Left renal cortex interstitium (tissue), 4 donors: ENCODE data around the gene SLC2A6. TPM values are rescaled to one million over a fixed set of nuclear protein-coding genes. Genes with fewer than 3 reads are reported as not detected.
A peak's percentile ranks its signal among the peaks of the same experiment; 100 is the strongest.
"Not testable (repeated sequence)": the region's sequence is repeated elsewhere in the genome, so short reads cannot be mapped to it uniquely, and the experiment has no call there.

Experiments
- DNase-seq, 4 donors: peaks; one replicate each; pipeline ENCODE4 v3.0.0-alpha.2; 2013; ENCODE audit warnings: low read depth in 4 of 4, low spot score in 2 of 4, missing footprints in 1 of 4
- polyA plus RNA-seq, 4 donors: library from polyadenylated mRNA; unstranded; fragments of 120-200 nt; gene quantifications; one replicate each; pipeline ENCODE4 v1.2.1, GENCODE V29; 2013; ENCODE audit not compliant: insufficient read length in 4 of 4

Gene SLC2A6
- polyA plus RNA-seq, 4 donors = 0.93 to 1.7 (median 1.7) TPM

DNA sequence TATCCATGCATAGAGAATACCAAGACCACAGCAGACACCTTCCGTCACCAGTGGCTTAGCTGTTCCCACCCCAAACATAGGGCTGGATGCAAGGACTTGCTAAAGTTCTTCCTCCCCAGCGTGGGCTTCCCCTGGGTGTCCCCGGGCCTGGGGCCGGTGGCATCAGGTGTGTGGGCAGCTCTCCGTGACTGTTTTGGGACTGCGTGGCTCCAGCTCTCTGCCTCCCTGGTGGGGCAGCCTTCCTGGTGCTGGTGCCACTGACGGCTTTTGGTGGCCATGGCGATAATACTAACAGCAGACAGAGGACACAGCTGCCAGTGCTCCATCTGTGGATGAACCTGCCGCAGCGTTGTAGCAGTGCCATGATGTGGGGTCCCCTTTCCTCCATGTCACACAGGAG, 14.3 kb downstream of the SLC2A6 start:
- DNase-seq = no peak

DNA sequence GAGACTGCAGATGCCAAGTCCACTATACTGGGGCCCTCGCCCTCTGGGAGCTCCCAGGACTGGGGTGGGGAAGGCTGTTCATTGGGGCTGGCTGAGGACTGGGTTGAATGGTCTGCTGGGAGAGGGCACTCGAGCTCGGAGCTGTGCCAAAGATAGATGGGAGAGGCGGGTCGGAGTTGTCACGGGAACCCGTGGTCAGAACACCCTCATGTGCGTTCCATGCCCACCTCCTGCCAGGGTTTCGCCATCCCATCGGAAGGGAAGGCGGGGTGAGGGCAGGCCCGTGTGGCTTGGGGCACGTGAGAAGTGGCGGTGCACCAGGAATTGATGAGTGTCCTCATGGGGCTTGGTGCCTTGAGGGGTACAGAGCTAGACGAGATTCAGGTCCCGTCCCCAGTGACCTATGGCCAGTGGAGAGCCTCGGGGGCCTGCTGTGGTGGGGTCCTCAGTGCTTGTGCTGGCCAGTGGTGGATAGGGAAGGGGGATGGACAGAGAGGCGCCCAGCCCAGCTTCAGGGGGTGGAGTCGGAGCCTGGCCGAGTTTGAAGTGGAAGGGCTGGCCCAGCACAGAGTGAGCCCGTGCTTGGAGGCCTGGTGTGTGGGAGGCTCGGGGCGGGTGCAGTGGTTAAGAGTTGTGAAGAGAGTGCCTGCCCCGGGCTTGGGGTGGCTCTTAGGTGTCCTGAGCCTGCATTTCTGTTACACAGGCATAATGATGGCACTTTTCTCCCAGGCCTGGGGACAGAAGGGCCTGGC, 14.9 kb downstream of the SLC2A6 start:
- no peak for DNase-seq

DNA sequence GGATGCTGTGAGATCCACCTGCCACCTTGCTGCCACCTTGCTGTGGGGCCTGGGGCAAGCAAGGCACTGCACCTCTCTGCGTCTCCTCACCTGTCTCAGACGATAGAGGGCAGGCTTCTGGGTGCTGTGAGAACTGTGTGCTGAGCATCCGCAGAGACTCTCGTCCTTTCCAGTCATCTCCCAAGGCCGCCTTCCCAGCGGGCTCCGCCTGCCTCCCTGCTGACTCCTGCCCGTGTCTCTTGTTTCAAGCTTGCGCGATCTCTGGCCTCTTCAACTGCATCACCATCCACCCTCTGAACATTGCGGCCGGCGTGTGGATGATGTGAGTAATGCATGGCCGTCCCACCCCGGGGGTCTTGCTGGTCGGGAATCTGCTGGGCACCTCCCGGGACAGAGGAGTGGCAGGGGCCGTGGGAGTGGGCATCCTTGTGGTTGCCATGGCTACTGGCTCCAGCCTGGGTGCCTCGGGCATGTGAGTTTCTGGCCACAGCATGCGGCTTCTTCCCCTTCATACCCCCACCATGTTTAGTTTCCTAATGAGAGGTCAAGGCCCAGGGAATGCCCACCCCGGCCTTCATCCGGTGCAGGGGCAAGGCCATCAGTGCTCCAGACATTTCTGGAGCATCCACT, 15.6 kb downstream of the SLC2A6 start:
- DNase-seq = no peak

DNA sequence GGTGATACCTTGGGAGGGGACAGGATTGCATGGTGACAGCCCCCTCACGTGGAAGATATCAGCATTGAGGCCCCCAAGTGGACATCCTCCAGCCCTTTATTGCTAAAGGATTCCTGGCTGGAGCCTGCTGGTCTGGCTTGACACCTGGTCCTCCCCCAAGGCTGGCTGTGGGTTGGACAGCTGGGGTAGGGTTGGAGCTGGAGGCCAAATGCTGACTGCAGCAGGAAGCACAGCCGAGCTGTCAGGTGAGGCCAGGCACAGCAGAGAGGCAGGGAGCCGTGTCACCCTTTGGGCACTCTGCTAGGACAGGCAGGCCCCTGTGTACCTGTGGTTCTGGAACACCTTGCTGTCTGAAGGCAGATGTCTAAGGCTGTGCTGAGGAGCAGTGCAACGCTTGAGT, 16.9 kb downstream of the SLC2A6 start:
- DNase-seq = no peak

DNA sequence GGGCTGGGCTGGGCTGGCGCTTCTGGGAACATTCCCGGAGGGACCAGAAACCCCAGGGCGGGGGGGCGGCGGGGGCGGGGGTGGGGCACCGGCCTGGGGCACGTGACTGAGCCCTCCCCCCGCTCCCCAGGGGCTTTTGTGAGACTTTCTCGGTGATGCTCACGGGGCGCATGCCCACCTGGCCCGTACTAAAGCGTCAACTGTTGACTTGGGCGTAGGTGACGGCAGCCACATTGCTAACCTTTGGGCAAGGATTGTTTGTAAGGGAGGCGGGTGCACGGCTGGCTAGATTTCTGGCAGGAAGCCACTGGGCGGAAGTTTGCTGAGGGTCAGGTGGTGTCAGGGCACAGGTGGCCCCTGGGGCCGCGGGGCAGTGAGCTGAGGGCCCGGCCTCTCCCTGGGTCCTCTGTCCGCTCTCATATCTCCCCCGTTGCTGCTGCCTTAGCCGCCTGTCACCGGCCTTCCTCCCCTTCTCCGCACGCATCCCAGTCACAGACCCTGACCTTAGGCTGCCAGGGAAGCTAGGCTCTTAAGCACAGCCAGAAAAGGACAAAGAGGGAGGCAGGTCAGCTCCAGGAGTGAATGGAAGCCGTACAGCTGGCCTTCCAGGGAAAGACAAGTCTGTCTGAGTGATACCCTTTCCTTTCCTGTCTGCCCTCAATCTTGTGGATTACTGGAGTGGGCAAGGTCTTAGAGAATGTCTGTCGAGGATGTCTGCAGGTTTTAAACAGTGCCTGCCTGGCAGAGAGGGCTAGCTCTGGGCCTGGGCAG, 18.3 kb downstream of the SLC2A6 start:
- DNase-seq = peak in 1 of 4 donors; percentile 29

DNA sequence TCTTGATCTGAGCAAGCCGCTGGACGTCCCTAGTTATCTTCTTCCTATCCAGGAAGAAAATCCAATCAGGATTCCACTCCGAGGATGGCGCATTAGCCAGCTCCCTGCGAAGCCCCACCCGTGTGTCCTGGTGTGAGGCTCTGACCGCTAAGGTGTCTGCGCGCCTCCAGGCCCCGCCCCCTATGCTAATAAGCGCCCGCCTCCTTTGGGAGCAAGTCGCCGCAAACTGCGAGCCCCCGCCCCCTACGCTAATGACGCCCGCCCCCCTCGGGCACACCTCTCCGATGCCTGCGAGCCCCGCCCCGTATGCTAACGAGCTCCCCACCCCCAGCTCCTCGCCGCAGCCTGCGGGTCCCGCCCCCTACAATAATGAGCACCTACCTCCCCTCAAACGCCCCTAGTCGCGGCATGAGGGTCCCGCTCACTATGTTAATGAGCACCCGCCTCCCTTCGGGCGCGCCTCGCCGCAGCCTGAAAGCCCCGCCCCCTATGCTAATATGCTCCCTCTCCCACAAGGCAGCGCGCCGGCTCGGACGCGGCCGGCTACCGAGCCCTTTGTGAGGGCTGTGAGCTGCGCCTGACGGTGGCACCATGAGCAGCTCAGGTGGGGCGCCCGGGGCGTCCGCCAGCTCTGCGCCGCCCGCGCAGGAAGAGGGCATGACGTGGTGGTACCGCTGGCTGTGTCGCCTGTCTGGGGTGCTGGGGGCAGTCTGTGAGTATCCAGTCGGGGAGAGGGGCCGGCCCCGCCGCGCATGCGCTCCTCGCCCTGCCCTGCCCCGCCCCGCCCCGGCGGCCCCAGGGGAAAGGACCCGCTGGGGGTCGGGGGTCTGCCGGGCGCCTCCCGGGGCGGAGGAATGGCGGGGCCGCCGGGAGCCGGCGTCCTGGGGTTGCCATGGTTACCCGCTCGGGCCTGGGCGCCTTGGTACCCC, 19.2 kb downstream of the SLC2A6 start, which contains the start of gene CACFD1:
TSS of gene CACFD1 (plus strand) at position 503 of the 929 bp plus-strand sequence. CDS start at position 592, 89 bp downstream.
- peak; percentile 86 to 92 (median 90) for DNase-seq

DNA sequence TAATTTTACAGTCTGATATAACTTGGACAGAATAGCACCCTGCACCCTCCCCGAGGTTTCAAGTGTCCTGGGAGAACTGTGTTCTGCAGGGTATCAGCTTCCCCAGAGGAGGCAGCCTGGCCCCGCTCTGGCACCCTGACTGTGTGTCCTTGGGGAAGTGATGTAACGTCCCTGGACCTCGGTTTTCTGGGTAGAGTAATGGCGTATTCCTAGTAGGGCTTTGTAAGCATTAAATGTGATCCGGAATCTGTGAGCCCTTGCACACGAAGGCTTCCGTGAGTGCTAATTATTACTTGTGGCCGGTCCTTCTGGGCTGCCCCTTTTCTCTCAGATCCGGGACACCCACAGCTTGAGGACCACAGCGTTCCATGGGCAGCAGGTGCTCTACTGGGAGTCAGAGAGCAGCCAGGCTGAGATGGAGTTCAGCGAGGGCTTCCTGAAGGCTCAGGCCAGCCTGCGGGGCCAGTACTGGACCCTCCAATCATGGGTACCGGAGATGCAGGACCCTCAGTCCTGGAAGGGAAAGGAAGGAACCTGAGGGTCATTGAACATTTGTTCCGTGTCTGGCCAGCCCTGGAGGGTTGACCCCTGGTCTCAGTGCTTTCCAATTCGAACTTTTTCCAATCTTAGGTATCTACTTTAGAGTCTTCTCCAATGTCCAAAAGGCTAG, 20.1 kb downstream of the SLC2A6 start:
- no peak for DNase-seq

DNA sequence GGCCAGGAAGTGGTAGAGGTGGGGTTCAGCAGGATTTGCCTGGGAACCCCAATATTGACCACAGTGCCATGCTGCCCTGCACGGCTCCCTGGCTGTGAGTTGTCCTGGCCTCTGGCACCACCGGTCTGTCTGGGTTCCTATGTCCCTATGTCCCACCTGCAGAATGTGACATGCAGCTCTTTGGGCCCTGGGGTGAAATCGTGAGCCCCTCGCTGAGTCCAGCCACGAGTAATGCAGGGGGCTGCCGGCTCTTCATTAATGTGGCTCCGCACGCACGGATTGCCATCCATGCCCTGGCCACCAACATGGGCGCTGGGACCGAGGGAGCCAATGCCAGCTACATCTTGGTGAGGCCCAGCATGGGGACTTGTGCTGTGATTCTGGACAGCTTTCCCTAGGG, 21.2 kb downstream of the SLC2A6 start:
- no peak for DNase-seq

DNA sequence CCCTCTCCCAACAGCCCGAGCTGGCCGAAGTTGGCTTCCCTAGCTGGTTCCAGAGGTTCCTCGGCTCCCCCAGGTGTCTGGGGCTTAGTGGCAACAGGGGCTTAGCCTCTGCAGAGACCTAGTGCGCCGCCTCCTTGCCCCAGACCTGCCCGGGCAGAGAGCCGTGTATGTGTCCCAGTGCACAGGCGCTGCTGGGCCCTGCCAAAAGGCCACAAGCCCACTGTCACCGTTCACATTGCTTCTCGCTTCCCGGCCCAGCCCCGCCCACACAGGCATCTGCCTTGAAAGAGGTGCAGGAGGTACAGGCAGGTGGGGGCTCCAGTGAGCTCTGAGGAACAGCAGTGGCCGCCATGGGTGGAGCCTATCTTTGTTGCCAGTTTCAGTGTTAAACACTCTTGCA, 21.7 kb downstream of the SLC2A6 start:
- DNase-seq = no peak

DNA sequence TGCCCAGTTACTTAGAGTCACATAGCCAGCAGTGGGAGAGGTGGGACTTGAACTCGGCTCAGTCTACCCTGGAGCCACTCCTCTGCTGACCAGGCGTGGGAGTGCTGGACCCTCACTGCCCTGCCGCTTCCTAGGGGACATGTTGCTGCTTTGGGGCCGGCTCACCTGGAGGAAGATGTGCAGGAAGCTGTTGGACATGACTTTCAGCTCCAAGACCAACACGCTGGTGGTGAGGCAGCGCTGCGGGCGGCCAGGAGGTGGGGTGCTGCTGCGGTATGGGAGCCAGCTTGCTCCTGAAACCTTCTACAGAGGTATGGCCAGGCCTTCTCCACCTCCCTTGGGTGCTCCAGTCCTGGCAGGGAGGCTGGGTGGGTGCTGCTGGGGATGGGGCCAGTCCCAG, 22.5 kb downstream of the SLC2A6 start:
- no peak for DNase-seq

- no peak for DNase-seq
Observed at GRCh38 chr9:133455936-133456335, 23.0 kb downstream of the SLC2A6 start.

GRCh38 chr9:133454943-133455673, 23.8 kb downstream of the SLC2A6 start:
- DNase-seq = no peak

GRCh38 chr9:133454325-133454724, 24.6 kb downstream of the SLC2A6 start:
- no peak for DNase-seq

DNA sequence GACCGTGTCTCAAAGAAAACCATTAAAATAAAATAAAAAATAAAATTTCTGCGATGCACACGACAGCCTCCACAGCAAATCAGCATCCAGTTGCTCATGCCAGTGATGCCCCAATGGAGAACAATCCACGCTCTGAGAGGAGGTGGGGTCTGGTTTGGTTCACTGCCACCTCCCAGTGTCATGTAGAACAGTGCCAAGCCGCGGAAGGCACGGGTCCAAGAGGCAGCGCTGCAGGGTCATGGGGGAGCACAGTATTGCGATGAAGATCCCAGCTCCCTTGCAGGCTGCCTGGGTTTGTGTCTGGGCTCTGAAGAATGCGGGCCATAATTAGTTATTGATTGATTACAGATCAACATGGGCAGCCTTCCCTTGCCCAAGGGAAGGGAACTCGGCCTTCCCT, 25.2 kb downstream of the SLC2A6 start:
- DNase-seq = no peak

DNA sequence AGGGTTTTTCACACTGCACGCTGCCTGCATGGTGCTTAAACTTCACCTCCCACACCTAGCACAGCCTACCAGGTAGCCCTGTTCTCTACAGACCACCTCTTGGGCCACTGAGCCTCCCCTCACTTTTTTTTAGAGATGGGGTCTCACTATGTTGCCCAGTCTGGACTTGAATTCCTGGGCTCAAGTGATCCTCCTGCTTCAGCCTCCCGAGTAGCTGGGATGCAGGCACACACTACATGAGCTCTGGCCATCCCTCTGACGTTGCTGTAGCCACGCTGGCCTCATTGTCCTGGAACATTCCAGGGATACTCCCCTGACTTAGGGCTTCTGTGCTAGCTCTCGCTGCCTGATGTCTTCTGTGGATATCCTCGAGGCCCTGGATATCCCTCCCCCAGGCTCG, 26.3 kb downstream of the SLC2A6 start:
- no peak for DNase-seq

DNA sequence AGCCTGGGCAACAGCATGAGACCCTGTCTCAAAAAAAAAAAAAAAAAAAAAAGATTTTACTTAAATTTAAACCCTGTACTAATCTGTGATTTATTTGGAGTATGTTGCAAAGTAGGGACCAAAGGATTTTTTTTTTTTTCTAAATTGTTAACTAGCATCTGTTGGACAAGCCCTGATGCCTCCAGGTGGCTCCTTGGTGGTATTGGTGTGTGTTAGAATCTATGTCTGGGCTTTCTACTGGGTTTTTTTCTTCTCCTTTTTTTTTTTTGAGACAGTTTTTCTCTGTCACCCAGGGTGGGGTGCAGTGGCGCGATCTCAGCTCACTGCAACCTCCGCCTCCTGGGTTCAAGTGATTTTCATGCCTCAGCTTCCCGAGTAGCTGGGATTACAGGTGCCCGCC, 27.0 kb downstream of the SLC2A6 start:
- DNase-seq = not testable (repeated sequence)

DNA sequence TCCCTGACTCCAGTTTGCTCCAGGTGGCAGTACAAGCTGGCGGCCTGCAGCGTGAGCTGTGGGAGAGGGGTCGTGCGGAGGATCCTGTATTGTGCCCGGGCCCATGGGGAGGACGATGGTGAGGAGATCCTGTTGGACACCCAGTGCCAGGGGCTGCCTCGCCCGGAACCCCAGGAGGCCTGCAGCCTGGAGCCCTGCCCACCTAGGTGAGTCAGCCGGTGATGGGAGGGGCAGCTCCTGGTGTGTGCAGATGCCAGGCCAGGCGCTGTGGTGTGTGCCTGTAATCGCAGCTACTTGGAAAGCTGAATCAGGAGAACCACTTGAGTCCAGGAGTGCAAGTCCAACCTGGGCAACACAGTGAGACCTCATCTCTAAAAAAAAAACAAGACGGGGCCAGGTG, 29.1 kb downstream of the SLC2A6 start:
- DNase-seq = no peak

DNA sequence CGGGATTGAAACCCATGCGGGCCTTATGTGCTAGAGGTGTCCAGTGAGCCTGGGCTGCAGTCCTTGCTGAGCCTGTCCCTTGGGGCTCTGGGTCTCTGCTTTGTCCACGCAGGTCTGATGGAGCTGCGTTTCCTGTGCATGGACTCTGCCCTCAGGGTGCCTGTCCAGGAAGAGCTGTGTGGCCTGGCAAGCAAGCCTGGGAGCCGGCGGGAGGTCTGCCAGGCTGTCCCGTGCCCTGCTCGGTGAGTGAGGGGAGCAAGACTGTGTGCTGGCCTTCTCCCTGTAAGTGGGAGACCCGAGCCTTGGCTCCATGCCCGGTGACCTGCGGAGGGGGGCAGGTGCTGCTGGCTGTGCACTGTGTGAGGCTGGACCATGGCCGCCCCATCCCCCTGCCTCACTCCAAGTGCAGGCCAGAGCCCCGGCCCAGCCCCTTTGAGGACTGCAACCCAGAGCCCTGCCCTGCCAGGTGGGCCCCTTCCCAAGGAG, 30.4 kb downstream of the SLC2A6 start:
- no peak for DNase-seq
